Left renal pelvis (tissue), 4 donors: Measurements from ENCODE around the gene COL5A2. TPM values are rescaled to one million over a fixed set of nuclear protein-coding genes. Genes with fewer than 3 reads are reported as not detected.

Experiments
- DNase-seq, 4 donors: peaks; one replicate each; pipeline ENCODE4 v3.0.0-alpha.2; 2013; ENCODE audit warnings: low read depth in 4 of 4, low spot score in 3 of 4
- polyA plus RNA-seq, 4 donors: library from polyadenylated mRNA; unstranded; fragments of 120-200 nt; gene quantifications; one replicate each; pipeline ENCODE4 v1.2.1, GENCODE V29; 2013; ENCODE audit not compliant: insufficient read length in 4 of 4

COL5A2 gene
- polyA plus RNA-seq, 4 donors, result 112 to 428 (median 173) TPM

GRCh38 chr2:189151906-189152305 is 27.7 kb downstream of the COL5A2 start:
- DNase-seq, result no peak

GRCh38 chr2:189150033-189150432 is 29.5 kb downstream of the COL5A2 start:
- DNase-seq, result no peak

GRCh38 chr2:189147989-189148388 is 31.6 kb downstream of the COL5A2 start:
- no peak for DNase-seq

DNA sequence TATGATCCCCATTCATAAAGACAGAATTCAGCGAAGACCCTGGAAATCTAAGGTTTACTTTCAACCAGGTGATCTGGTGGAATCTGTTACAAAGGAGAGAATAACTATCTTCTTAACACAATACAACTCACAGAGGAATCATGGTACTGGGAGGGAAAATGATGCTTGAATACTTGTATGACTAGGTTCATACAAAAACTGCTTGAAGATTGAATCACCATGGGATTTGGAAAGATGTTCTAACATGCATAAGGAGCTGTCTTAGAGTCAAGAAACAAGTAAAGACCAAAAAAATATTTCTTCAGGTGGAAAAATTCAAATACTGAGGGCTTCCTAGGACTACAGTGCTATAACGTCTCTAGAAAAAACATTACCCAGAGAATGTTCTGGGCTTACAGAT is 32.2 kb downstream of the COL5A2 start:
- no peak for DNase-seq

DNA sequence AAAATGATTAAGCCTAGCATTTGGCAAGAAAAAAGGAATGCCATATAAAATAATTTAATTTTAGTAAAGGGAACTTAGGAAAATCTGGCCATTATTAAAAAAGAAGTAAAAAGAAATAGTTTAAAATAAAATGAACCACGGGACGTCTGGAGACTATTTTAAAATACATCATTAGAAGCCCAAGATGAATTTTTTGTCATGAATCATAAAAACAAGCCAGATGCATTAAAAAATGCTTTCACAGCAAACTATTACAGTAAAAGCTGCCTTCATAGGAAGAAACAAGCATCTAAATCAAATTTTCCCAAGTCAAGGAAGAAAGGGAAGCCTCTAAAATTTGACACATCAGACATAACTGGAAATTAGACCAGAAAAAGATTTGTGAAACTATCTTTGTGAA is 33.0 kb downstream of the COL5A2 start:
- no peak for DNase-seq

DNA sequence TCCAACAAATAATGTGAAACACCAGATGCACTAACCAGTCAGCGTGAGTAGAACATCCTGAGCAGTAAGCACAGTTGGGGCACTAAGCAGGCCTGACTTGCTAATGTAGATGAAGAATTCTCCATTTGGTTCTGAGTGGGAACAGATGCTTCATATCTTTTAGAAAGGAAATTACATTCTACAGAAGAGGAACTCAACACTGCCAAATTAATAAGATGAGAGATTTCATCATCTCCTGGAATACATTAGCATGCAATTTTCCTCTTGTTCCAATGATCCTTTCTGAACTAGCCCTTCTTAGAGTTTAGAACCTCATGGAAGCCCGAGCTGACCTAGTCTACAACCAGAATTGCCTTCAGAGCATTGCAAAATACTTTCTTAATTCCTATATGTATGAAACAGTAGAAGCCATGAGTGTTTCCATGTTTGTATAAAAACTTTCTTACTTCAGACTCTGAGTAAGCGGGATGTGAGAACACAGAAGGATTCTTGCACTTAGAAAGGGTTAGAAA is 34.8 kb downstream of the COL5A2 start:
- no peak for DNase-seq

DNA sequence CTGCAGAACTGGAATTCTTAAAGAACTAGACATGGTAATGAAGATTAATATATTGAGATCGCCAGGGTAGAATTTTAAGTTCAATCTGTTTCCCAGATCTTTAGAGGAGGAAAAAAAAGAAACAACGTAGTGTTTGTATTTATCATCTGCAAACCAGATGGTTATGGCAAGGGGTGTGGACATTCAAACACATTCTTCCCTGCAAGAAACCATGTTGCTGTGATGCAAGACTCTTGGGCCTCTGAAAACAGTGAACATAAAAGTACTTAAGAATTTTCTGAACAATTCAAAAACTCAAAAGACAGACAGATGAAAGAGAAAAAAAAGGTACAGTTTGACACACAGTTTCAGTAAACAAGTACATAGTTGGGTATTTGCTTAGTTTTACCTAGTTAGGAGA is 35.6 kb downstream of the COL5A2 start:
- DNase-seq, result no peak

GRCh38 chr2:189142893-189143759 is 36.4 kb downstream of the COL5A2 start:
- DNase-seq, result no peak

DNA sequence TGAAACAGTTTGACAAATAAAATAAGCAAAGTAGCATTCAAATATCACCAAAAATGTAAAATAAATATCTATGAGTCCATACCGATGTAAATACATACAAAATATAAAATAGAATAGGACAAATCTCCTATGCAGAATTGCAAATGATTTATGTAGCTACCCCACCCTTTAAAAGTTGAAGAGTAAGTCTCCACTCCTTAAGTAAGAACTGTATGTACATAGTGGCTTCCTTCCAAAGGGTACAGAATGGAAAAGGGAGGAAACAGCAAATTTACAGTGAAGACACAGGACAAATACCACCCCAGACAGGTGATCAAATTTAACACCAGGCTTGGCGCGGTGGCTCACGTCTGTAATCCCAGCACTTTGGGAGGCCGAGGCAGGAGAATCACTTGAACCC is 40.8 kb downstream of the COL5A2 start:
- no peak for DNase-seq

DNA sequence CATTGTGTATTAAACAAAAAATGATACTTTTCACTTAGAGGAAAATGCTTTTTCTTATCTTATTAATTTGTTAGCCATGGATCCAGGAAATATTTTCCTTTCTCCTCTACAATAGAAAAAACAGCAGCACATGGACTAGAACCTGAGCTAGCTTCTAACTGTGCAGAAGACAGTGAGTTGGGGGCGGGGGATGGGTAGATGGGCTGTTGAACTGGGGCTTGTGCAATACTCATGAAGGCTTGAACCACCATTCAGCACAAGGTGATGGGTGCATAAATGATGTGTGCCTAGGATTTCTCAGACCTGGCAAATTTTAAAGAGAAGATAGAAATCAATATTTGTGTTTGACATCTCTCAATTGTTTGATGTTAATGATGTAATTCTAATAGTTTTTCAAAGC is 42.0 kb downstream of the COL5A2 start:
- no peak for DNase-seq

GRCh38 chr2:189134485-189134884 is 45.1 kb downstream of the COL5A2 start:
- DNase-seq, result no peak

- DNase-seq, result no peak
These were observed 47.6 kb downstream of the COL5A2 start for GRCh38 chr2:189131991-189132390.

DNA sequence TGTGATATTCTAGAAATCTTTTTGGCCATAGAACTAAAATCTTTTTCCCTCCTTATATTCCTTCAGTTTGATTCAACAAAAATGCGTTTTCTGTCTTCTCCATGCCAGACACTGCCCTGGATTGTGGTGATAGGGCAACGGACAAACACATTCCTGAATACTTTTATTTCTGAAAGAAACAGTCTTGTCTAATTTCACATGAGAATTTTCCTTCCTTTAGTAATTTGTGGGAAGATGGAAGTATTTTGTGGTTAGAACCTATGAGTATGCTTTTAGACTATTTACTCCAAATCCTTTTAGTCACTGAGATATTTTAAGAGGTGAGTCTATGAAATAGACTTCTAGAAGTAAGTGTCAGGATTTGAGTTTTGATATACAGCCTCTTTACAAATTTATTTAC is 49.6 kb downstream of the COL5A2 start:
- no peak for DNase-seq

- DNase-seq, result no peak
These were observed 50.6 kb downstream of the COL5A2 start for GRCh38 chr2:189128970-189129369.

GRCh38 chr2:189127756-189128155 is 51.8 kb downstream of the COL5A2 start:
- no peak for DNase-seq

- DNase-seq, result no peak
These were observed 54.4 kb downstream of the COL5A2 start for GRCh38 chr2:189125195-189125594.

DNA sequence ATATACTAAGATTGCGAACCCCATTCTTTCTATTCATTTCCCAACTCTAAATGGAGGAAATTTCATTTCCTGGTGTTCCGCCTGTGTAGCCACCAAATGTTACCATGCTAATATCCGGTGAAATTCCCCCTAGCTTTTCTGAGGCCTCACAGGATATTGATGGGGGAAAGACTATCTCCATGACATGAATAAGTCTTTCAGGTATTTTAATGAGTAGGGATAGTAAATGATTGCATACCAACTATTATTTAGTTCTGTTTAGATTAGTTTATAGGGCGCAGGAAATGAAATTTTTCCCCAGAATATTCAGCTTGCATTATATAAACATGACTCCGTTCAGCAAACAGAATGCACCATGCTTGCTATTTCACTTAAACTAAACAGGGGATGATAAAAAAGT is 55.4 kb downstream of the COL5A2 start:
- DNase-seq, result no peak

DNA sequence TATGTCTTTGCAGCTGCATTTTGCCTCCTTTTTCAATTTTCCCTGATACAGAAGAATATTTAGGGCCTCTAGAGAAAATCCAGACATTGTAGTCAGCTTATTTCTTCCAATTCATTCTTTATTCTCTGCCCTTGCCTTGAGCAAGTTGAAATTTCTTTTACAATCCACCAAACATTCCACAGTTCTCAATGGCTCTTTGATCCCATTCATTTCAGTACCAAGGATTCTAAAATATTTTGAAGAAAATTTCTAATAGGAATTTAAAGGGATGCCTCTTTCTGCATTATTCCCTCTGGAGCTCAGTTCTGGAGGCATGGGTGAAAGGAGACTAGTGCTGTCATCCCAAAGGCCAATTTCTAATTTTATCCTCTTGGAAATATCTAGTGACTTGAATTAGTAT is 61.2 kb downstream of the COL5A2 start:
- no peak for DNase-seq

- no peak for DNase-seq
These were observed 62.6 kb downstream of the COL5A2 start for GRCh38 chr2:189116979-189117378.

DNA sequence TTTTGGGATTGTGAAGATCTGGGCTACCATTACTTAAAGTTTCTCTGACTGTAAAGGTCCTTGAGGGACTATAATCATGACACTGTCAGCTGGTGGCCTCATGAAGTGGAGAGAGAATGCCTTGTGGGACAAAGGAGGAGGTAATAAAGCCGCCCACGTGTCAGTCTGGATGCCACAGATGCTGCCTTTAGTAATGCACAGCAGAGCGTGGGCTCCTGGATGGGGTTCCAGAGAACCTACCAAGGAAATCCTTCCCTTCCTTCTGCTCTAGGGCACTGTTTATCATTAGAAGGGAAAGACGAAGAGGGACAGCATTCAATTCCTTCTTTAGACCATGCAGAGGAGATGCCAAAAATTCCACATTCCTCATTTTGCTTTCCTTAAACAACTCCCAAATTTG is 63.5 kb downstream of the COL5A2 start:
- DNase-seq, result no peak

DNA sequence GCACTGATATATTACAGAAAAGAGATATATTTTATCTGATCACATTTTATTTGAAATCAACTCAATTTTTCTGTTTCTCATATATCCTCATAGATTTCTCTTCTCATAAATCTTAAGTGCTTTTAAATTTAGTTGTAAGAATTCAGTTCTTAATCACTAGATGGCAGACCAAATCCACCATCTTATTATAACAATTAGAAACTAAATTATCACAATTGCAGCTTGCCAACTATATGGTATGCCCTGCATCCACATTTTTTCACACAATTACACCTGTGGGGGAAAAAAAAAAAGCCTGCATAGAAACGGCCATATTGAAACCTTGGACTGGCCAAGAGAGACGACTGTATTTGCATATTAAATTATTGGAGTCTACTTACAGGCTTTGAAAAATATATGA is 64.4 kb downstream of the COL5A2 start:
- DNase-seq, result no peak

- no peak for DNase-seq
These were observed 65.6 kb downstream of the COL5A2 start for GRCh38 chr2:189113963-189114362.
